Measurements from ENCODE around the gene RBM22. TPM values are rescaled to one million over a fixed set of nuclear protein-coding genes. Genes with fewer than 3 reads are reported as not detected.

RBM22 gene
- total and polyA plus RNA-seq, 2 experiments from 2014 or later, result 32.9 to 42.6 TPM

GRCh38 chr5:150656191-150657132 lies 44.4 kb downstream of the RBM22 start:
- peak; percentile 89 for DNase-seq (ENCODE audit: low spot score)
- Histone ChIP-seq H3K9me3 (ENCODE audit: low read depth) (no peaks in the 10 kb centered on the region), H2AFZ (peak overlapping the region; percentile 86), H3K4me2 (peak overlapping the region; percentile 97), H3K27ac (peak overlapping the region; percentile 64), H3K27me3 (no peaks in the 10 kb centered on the region), H3K4me1 (ENCODE audit: insufficient read depth) (peaks cover 22% of the 10 kb centered on the region), H3K4me3 (peak overlapping the region; percentile 62), H3K36me3 (replicated peaks; ENCODE audit: insufficient read depth, low read depth) (no peaks in the 10 kb centered on the region), H4K20me1 (ENCODE audit: insufficient read depth, poor library complexity, severe bottlenecking) (no peaks in the 10 kb centered on the region), H3K9me2 (replicated peaks; ENCODE audit: insufficient read depth) (no peaks in the 10 kb centered on the region), H3K79me2 (no peaks in the 10 kb centered on the region)
- TF ChIP-seq CTCF (IDR thresholded peaks at IDR 0.05; ENCODE audit: poor library complexity) (peak; percentile 65), EZH2 (IDR thresholded peaks at IDR 0.05; ENCODE audit: borderline replicate concordance) (no peak), EZH2phosphoT487 (IDR thresholded peaks at IDR 0.05; ENCODE audit: low read depth, severe bottlenecking, unreplicated experiment) (no peak)
- 4% methylated on average over 35 of the region's 99 CpGs for WGBS (ENCODE audit: low lambda C conversion rate, missing lambda C conversion rate)

GRCh38 chr5:150655221-150655620 lies 45.6 kb downstream of the RBM22 start:
- H3K4me1 ChIP-seq (ENCODE audit: insufficient read depth), result peaks cover 14% of the 10 kb centered on the region

GRCh38 chr5:150653762-150654556 lies 46.9 kb downstream of the RBM22 start:
- no peaks in the 10 kb centered on the region for H3K9me3 ChIP-seq (ENCODE audit: low read depth)
- DNase-seq (ENCODE audit: low spot score), result no peak
- TF ChIP-seq CTCF (IDR thresholded peaks at IDR 0.05; ENCODE audit: poor library complexity) (no peak), EZH2 (IDR thresholded peaks at IDR 0.05; ENCODE audit: borderline replicate concordance) (no peak), EZH2phosphoT487 (IDR thresholded peaks at IDR 0.05; ENCODE audit: low read depth, severe bottlenecking, unreplicated experiment) (no peak)
- no peak overlapping the region for H3K4me3 ChIP-seq
- no peaks in the 10 kb centered on the region for H4K20me1 ChIP-seq (ENCODE audit: insufficient read depth, poor library complexity, severe bottlenecking)
- H3K4me2 ChIP-seq, result no peak overlapping the region
- no peaks in the 10 kb centered on the region for H3K9me2 ChIP-seq (replicated peaks; ENCODE audit: insufficient read depth)
- H3K36me3 ChIP-seq (replicated peaks; ENCODE audit: insufficient read depth, low read depth), result no peaks in the 10 kb centered on the region
- no peaks in the 10 kb centered on the region for H3K79me2 ChIP-seq
- no peaks in the 10 kb centered on the region for H3K27me3 ChIP-seq
- H2AFZ ChIP-seq, result no peak overlapping the region
- H3K4me1 ChIP-seq (ENCODE audit: insufficient read depth), result peaks cover 11% of the 10 kb centered on the region
- no peak overlapping the region for H3K27ac ChIP-seq
- 93% methylated on average over 2 of the region's 2 CpGs for WGBS (ENCODE audit: low lambda C conversion rate, missing lambda C conversion rate)

More at GRCh38 chr5:150655221-150655620, 45.6 kb downstream of the RBM22 start:
- DNase-seq (ENCODE audit: low spot score), result no peak
- Histone ChIP-seq H3K9me3 (ENCODE audit: low read depth) (no peaks in the 10 kb centered on the region), H4K20me1 (ENCODE audit: insufficient read depth, poor library complexity, severe bottlenecking) (no peaks in the 10 kb centered on the region), H3K4me3 (no peak overlapping the region), H3K27me3 (no peaks in the 10 kb centered on the region), H2AFZ (no peak overlapping the region), H3K36me3 (replicated peaks; ENCODE audit: insufficient read depth, low read depth) (no peaks in the 10 kb centered on the region), H3K9me2 (replicated peaks; ENCODE audit: insufficient read depth) (no peaks in the 10 kb centered on the region), H3K27ac (no peak overlapping the region), H3K79me2 (no peaks in the 10 kb centered on the region), H3K4me2 (peak overlapping the region; percentile 97)
- no peak for TF ChIP-seq EZH2 (IDR thresholded peaks at IDR 0.05; ENCODE audit: borderline replicate concordance)
- TF ChIP-seq CTCF (IDR thresholded peaks at IDR 0.05; ENCODE audit: poor library complexity), result no peak
- TF ChIP-seq EZH2phosphoT487 (IDR thresholded peaks at IDR 0.05; ENCODE audit: low read depth, severe bottlenecking, unreplicated experiment), result no peak
- 100% methylated on average over 3 of the region's 3 CpGs for WGBS (ENCODE audit: low lambda C conversion rate, missing lambda C conversion rate)
